T-helper 2 cell treated with Interferon-gamma antibody and Interleukin-4, amounts not matched to agents 5 μg/mL and 100 μg/mL, for 36 hours (primary cell): ENCODE measurements around the gene KRT35.

ENCODE experiments used
- DNase-seq: peaks from one replicate; pipeline ENCODE4 v3.0.0; 2021; ENCODE audit warnings: low spot score
- H3K27ac Mint-ChIP-seq: one replicate; pipeline ENCODE4 v1.8.0; 2021; ENCODE audit warnings: mild to moderate bottlenecking, mixed read lengths
- H3K27me3 Mint-ChIP-seq: one replicate; pipeline ENCODE4 v1.8.0; 2021; ENCODE audit warnings: low read depth, mixed read lengths
- H3K36me3 Mint-ChIP-seq: one replicate; pipeline ENCODE4 v1.8.0; 2021; ENCODE audit warnings: low read depth, mixed read lengths
- H3K4me1 Mint-ChIP-seq: one replicate; pipeline ENCODE4 v1.8.0; 2021; ENCODE audit warnings: low read depth, mixed read lengths
- H3K4me3 Mint-ChIP-seq: one replicate; pipeline ENCODE4 v1.8.0; 2022; ENCODE audit warnings: mild to moderate bottlenecking, moderate library complexity, mixed read lengths
- H3K9me3 Mint-ChIP-seq: one replicate; pipeline ENCODE4 v1.8.0; 2021; ENCODE audit warnings: mixed read lengths

The KRT35 gene

GRCh38 chr17:41504246-41504977 is 23.5 kb upstream of the KRT35 start:
- H3K4me3 Mint-ChIP-seq = no peak overlapping the region
- no peak overlapping the region for H3K27ac Mint-ChIP-seq
- H3K4me1 Mint-ChIP-seq = peaks cover 2% of the 10 kb centered on the region
- DNase-seq = no peak
- H3K36me3 Mint-ChIP-seq = no peaks in the 10 kb centered on the region
- H3K9me3 Mint-ChIP-seq = no peaks in the 10 kb centered on the region
- H3K27me3 Mint-ChIP-seq = no peaks in the 10 kb centered on the region

DNA sequence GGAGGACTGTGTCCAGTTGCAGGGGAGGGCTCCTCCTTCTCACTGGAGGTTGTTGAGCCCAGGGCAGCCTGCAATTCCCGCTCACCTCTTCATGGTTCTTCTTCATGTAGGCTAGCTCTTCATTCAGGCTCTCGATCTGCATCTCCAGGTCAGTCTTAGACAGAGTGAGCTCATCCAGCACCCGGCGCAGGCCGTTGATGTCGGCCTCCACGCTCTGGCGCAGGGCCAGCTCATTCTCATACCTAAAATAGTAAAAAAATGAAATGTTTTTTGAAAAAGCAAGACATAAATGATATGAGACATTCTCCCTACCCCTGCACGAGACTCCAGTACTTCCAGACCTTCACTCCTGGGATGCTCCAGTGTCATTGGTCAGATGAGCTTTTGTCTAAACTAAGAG is 22.3 kb upstream of the KRT35 start:
- no peaks in the 10 kb centered on the region for H3K9me3 Mint-ChIP-seq
- no peaks in the 10 kb centered on the region for H3K27me3 Mint-ChIP-seq
- no peak overlapping the region for H3K4me3 Mint-ChIP-seq
- no peak for DNase-seq
- peaks cover 2% of the 10 kb centered on the region for H3K4me1 Mint-ChIP-seq
- no peaks in the 10 kb centered on the region for H3K36me3 Mint-ChIP-seq
- no peak overlapping the region for H3K27ac Mint-ChIP-seq

DNA sequence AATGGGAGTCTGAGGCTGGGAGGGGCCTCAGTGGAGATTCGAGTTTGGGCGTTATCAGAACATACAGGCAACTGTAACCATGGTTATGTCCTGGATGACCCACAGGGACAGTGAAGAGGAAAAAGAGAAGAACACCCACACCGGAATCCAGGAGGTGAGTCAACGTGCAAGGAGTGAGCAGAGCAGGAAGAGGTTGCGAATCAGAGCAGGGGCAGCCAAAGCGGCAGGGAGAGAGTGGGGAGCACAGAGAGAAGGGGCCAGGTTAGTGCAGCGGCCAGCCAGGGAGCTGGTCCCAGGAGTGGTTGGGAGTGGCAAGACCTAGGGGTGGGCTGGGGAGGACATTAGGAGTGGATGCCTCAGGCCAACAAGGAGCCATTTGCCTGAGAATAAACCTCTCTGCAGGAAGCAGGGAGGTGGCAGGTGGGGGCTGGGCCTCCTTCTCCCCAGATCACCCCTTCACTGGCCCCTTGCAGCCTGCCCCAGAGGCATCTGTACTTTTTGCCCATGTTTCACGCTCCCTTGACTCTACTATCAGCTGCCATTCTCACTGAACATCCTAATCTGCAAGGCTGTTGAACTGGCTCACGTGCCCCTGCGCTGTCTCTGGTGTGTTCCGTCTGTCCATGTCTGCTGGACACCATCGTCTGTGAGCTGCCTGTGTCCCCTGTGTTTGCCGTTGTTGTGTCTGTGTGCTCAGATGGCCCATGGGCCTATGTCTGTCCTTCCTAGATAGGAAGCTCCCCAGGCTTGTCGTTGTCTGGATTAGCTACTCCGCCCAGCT is 19.4 kb upstream of the KRT35 start:
- Mint-ChIP-seq H3K9me3 (no peaks in the 10 kb centered on the region), H3K27me3 (no peaks in the 10 kb centered on the region), H3K4me1 (peaks cover 10% of the 10 kb centered on the region), H3K36me3 (no peaks in the 10 kb centered on the region), H3K27ac (no peak overlapping the region), H3K4me3 (no peak overlapping the region)
- DNase-seq = no peak

GRCh38 chr17:41499714-41500113 is 18.8 kb upstream of the KRT35 start:
- Mint-ChIP-seq H3K27me3 (no peaks in the 10 kb centered on the region), H3K4me1 (peaks cover 10% of the 10 kb centered on the region), H3K27ac (no peak overlapping the region), H3K4me3 (no peak overlapping the region), H3K36me3 (no peaks in the 10 kb centered on the region), H3K9me3 (no peaks in the 10 kb centered on the region)
- no peak for DNase-seq

GRCh38 chr17:41498276-41498675 is 17.3 kb upstream of the KRT35 start:
- no peaks in the 10 kb centered on the region for H3K36me3 Mint-ChIP-seq
- H3K4me3 Mint-ChIP-seq = no peak overlapping the region
- H3K4me1 Mint-ChIP-seq = peaks cover 10% of the 10 kb centered on the region
- no peaks in the 10 kb centered on the region for H3K27me3 Mint-ChIP-seq
- no peak overlapping the region for H3K27ac Mint-ChIP-seq
- DNase-seq = no peak
- no peaks in the 10 kb centered on the region for H3K9me3 Mint-ChIP-seq

GRCh38 chr17:41496803-41497484 is 16.0 kb upstream of the KRT35 start:
- Mint-ChIP-seq H3K27me3 (no peaks in the 10 kb centered on the region), H3K27ac (peak overlapping the region; percentile 53), H3K9me3 (no peaks in the 10 kb centered on the region), H3K36me3 (no peaks in the 10 kb centered on the region), H3K4me1 (peaks cover 10% of the 10 kb centered on the region), H3K4me3 (no peak overlapping the region)
- peak; percentile 72 for DNase-seq

DNA sequence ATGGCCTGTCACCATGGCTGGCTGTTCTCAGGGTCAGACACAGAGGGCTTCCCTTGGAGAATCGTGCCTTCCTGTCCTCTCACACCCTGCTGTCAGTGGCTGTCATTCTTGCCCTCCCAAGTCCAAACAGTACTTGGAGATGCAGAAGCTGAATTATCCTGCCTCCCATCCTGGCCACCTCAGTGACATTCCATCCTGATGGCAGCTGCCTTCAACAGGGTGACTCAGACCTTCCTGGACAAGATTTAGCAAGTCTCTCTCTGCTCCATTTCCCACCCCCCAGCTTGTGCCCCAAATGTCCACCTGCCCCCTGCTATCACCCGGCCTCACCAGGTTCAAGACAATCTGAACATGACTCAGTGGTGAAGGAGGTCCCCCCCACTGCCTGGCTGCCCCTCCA is 13.6 kb upstream of the KRT35 start:
- Mint-ChIP-seq H3K4me3 (no peak overlapping the region), H3K4me1 (peaks cover 9% of the 10 kb centered on the region), H3K36me3 (no peaks in the 10 kb centered on the region), H3K27me3 (no peaks in the 10 kb centered on the region), H3K27ac (no peak overlapping the region), H3K9me3 (no peaks in the 10 kb centered on the region)
- DNase-seq = no peak

- Mint-ChIP-seq H3K4me3 (no peak overlapping the region), H3K4me1 (peaks cover 7% of the 10 kb centered on the region), H3K9me3 (no peaks in the 10 kb centered on the region), H3K27me3 (no peaks in the 10 kb centered on the region), H3K36me3 (no peaks in the 10 kb centered on the region), H3K27ac (no peak overlapping the region)
- DNase-seq = no peak
Measured at GRCh38 chr17:41492771-41493170, 11.8 kb upstream of the KRT35 start.

GRCh38 chr17:41492351-41492750 is 11.4 kb upstream of the KRT35 start:
- Mint-ChIP-seq H3K4me3 (no peak overlapping the region), H3K27me3 (no peaks in the 10 kb centered on the region), H3K27ac (no peak overlapping the region), H3K36me3 (no peaks in the 10 kb centered on the region), H3K9me3 (no peaks in the 10 kb centered on the region), H3K4me1 (peaks cover 7% of the 10 kb centered on the region)
- DNase-seq = no peak

GRCh38 chr17:41491476-41491875 is 10.5 kb upstream of the KRT35 start:
- Mint-ChIP-seq H3K27ac (no peak overlapping the region), H3K9me3 (no peaks in the 10 kb centered on the region), H3K27me3 (no peaks in the 10 kb centered on the region), H3K4me3 (no peak overlapping the region), H3K36me3 (no peaks in the 10 kb centered on the region), H3K4me1 (no peaks in the 10 kb centered on the region)
- DNase-seq = no peak

- no peaks in the 10 kb centered on the region for H3K9me3 Mint-ChIP-seq
- no peak overlapping the region for H3K27ac Mint-ChIP-seq
- DNase-seq = no peak
- no peaks in the 10 kb centered on the region for H3K27me3 Mint-ChIP-seq
- H3K36me3 Mint-ChIP-seq = no peaks in the 10 kb centered on the region
- no peaks in the 10 kb centered on the region for H3K4me1 Mint-ChIP-seq
- no peak overlapping the region for H3K4me3 Mint-ChIP-seq
Measured at GRCh38 chr17:41490000-41490990, 9.3 kb upstream of the KRT35 start.

DNA sequence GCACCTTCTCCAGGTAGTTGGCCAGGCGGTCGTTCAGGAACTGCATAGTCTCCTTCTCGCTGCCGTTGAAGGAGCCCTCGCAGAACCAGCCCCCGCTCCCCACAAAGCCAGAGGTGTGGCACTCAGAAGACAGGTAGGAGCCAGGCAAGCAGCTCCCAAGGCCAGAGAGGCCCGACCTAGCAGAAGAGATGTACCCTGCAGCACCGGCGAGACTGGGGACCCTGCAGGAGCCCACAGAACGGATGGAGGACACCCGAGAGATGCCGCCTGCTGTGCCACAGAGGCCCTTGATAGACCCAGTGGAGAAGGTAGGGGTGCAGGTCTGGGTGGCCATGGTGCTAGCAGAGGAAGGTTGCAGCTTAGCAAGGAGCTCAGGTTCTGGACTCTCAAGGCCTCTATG is 8.6 kb upstream of the KRT35 start, which contains the start of gene KRT36:
Gene KRT36 (minus strand): TSS at position 380 of the 400 bp plus-strand sequence. CDS start 46 bp downstream, at position 334.
- Mint-ChIP-seq H3K9me3 (no peaks in the 10 kb centered on the region), H3K27ac (no peak within 1 kb of the TSS), H3K4me3 (no peak within 1 kb of the TSS), H3K27me3 (no peaks in the 10 kb centered on the region), H3K4me1 (no peaks in the 10 kb centered on the region), H3K36me3 (no peaks in the 10 kb centered on the region)
- no peak for DNase-seq

GRCh38 chr17:41486809-41487530 is 6.0 kb upstream of the KRT35 start:
- Mint-ChIP-seq H3K27me3 (peaks cover 3% of the 10 kb centered on the region), H3K4me3 (no peak overlapping the region), H3K9me3 (no peaks in the 10 kb centered on the region), H3K36me3 (no peaks in the 10 kb centered on the region), H3K27ac (no peak overlapping the region), H3K4me1 (no peaks in the 10 kb centered on the region)
- peak; percentile 19 for DNase-seq
